Upper lobe of left lung (tissue), 6 donors: ENCODE results near the gene PBX2. TPM values are rescaled to one million over a fixed set of nuclear protein-coding genes. Genes with fewer than 3 reads are reported as not detected.
"Not testable (repeated sequence)": the region's sequence is repeated elsewhere in the genome, so short reads cannot be mapped to it uniquely, and the experiment has no call there.

Source experiments
- ATAC-seq, 2 donors: fragments of 200-7000 bp; cut with Tn5 transposase; one replicate each; pipeline ENCODE4 v1.9.1; 2022; ENCODE audit warnings: mild to moderate bottlenecking in 2 of 2, moderate library complexity in 2 of 2; ENCODE audit not compliant: low FRiP score in 2 of 2
- DNase-seq, 2 donors: peaks; one replicate each; pipeline ENCODE4 v3.0.0-alpha.2; 2019 to 2020
- H3K27ac ChIP-seq, 4 donors: fragments of 200-600 bp; sonication (generic); one replicate each; pipeline ENCODE4 v1.5.1; 2016 to 2019
- H3K27me3 ChIP-seq, 4 donors: fragments of 200-600 bp; sonication (generic); one replicate each; pipeline ENCODE4 v1.5.1; 2017 to 2019
- H3K36me3 ChIP-seq, 4 donors: fragments of 200-600 bp; sonication (generic); one replicate each; pipeline ENCODE4 v1.5.1; 2016 to 2019
- H3K4me1 ChIP-seq, 4 donors: fragments of 200-600 bp; sonication (generic); one replicate each; pipeline ENCODE4 v1.5.1; 2018 to 2019
- H3K4me3 ChIP-seq, 4 donors: fragments of 200-600 bp; sonication (generic); one replicate each; pipeline ENCODE4 v1.5.1; 2017 to 2019; ENCODE audit warnings: mild to moderate bottlenecking in 2 of 4, moderate library complexity in 1 of 4
- H3K9me3 ChIP-seq, 4 donors: fragments of 200-600 bp; sonication (generic); one replicate each; pipeline ENCODE4 v1.5.1; 2018 to 2019
- EP300 ChIP-seq, 4 donors: sonication (generic); formaldehyde crosslinking; IDR thresholded peaks; one replicate each; pipeline ENCODE4 v1.5.1; 2017; ENCODE audit warnings: antibody characterized with exemption in 4 of 4, control low read depth in 2 of 4
- POLR2A ChIP-seq, 4 donors: fragments of 450-650 bp; IDR thresholded peaks; one replicate each; pipeline ENCODE4 v1.5.1; 2016 to 2017; ENCODE audit warnings: antibody characterized with exemption in 4 of 4, mild to moderate bottlenecking in 2 of 4
- POLR2AphosphoS5 ChIP-seq, 2 donors: sonication (generic); formaldehyde crosslinking; IDR thresholded peaks; one replicate each; pipeline ENCODE4 v1.5.1; 2017; ENCODE audit warnings: antibody characterized with exemption in 2 of 2
- WGBS, 2 donors: methylation state at CpG; one replicate each; pipeline ENCODE4 v1.1.5; 2017 to 2018; 5-methylcytosine and 5-hydroxymethylcytosine counted together
- total RNA-seq, 6 donors: library from RNA; depleted of rRNA in 4 of 6; stranded (reverse); fragments of >200 nt in 4 of 6; gene quantifications; one replicate each; pipeline versions ENCODE4 v1.1.0 to v1.2.1, GENCODE V29; 2016 to 2021
- TF ChIP-seq, protein P1 (sequence below), 6 experiments: fragments of 450-650 bp in 4 of 6; fragments of 200-600 bp in 2 of 6; sonication (generic) in 2 of 6; IDR thresholded peaks; one replicate each; pipeline ENCODE4 v1.5.1; 2016 to 2019; ENCODE audit warnings: antibody characterized with exemption in 6 of 6
- donor health status: DM: no; HTN: no; CAD: no; lungs with moderate emphysema.
- donor health status: DM: no; HTN: yes; CAD: no; lungs with severe emphysema.

The PBX2 gene
- total RNA-seq, 6 donors from 2014 or later = 78.6 to 147 (median 93.4) TPM

DNA sequence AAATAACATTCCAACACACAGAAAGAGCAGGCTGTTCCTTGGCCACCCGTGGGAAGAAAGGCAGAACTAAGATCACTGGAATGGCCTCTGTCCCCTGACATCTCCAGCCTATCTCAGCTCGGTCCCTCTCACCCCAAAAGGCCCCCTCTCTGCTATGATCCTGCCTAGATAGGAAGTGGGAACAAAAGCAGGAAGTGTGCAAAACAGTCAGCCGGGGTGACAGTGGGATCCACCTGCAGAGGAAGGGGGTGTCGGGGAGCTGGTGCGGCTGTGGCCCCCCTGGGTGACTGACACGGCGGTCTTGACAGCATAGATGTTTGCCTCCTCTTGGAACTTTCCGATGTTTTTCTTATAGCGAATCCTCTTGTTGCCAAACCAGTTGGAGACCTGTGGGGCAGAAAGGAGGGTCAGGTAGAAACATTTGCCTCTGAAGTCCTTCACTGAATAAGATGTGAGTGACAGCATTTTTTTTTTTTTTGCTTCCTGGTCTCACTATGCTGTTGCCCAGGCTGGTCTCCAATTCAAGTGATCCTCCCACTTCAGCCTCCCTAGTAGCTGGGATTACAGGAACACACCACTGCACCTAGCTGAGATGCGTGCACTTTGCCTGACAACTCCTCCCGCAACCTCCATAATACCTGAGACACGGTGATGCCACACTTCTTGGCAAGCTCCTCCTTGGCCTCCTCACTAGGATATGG lies 2.8 kb downstream of the PBX2 start:
- Histone ChIP-seq H3K27ac (peak overlapping the region; percentile 77 to 98 (median 95)), H3K27me3 (no peaks in the 10 kb centered on the region), H3K4me3 (no peak overlapping the region), H3K36me3 (peaks cover 0 to 31% (median 20%) of the 10 kb centered on the region in 4 donors), H3K4me1 (peaks cover 62 to 74% (median 72%) of the 10 kb centered on the region in 4 donors), H3K9me3 (no peaks in the 10 kb centered on the region)
- 59 to 69% methylated on average over 11 to 12 of the region's 12 CpGs for WGBS, 2 donors
- TF ChIP-seq POLR2A (IDR thresholded peaks at IDR 0.05) = no peak
- TF ChIP-seq, protein P1, sequence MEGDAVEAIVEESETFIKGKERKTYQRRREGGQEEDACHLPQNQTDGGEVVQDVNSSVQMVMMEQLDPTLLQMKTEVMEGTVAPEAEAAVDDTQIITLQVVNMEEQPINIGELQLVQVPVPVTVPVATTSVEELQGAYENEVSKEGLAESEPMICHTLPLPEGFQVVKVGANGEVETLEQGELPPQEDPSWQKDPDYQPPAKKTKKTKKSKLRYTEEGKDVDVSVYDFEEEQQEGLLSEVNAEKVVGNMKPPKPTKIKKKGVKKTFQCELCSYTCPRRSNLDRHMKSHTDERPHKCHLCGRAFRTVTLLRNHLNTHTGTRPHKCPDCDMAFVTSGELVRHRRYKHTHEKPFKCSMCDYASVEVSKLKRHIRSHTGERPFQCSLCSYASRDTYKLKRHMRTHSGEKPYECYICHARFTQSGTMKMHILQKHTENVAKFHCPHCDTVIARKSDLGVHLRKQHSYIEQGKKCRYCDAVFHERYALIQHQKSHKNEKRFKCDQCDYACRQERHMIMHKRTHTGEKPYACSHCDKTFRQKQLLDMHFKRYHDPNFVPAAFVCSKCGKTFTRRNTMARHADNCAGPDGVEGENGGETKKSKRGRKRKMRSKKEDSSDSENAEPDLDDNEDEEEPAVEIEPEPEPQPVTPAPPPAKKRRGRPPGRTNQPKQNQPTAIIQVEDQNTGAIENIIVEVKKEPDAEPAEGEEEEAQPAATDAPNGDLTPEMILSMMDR (IDR thresholded peaks at IDR 0.05) = no peak
- no peak for TF ChIP-seq POLR2AphosphoS5 (IDR thresholded peaks at IDR 0.05)
- no peak for ATAC-seq
- DNase-seq = peak in 1 of 2 donors; percentile 50

DNA sequence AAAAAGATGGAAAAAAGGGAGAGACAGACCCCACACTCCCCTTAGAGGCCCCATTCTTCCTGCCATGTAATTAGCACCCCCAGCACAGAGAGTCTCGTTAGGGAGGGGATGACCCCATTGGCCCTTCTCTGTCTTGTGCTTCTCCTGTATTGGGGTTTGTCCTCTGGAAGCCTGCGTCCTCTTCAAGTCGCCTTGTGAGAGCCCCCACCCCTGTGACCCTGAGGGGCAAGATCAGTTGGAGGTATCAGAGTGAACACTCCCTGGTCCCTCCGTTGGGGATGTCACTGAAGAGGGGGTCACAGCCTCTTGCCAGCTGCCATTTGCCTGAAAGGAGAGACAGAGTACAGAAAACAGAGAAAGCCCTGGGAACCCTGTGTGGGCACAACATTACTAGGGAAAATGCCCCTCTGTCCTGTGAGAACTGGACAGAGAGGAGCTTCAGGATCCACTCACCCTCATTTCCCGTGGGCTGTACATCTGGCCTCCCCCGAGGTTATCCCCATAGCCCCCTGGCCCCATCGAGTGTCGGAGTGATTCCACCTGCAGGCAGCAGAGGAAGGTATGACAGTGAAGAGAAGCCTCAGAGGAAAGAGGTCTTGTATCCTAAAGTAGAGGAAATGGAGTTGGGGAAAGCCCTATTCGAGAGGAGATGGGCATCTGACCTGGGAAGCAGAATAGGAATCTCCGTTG lies 3.7 kb downstream of the PBX2 start:
- H3K4me3 ChIP-seq, H3K9me3 ChIP-seq, ATAC-seq, DNase-seq, H3K27me3 ChIP-seq: not testable (repeated sequence)
- WGBS, 2 donors = 67 to 70% methylated on average over 10 of the region's 10 CpGs
- peaks cover under 1 to 40% (median 25%) of the 10 kb centered on the region in 4 donors for H3K36me3 ChIP-seq
- H3K27ac ChIP-seq = peak overlapping the region; percentile 77 to 98 (median 95)
- H3K4me1 ChIP-seq = peaks cover 55 to 73% (median 67%) of the 10 kb centered on the region in 4 donors

DNA sequence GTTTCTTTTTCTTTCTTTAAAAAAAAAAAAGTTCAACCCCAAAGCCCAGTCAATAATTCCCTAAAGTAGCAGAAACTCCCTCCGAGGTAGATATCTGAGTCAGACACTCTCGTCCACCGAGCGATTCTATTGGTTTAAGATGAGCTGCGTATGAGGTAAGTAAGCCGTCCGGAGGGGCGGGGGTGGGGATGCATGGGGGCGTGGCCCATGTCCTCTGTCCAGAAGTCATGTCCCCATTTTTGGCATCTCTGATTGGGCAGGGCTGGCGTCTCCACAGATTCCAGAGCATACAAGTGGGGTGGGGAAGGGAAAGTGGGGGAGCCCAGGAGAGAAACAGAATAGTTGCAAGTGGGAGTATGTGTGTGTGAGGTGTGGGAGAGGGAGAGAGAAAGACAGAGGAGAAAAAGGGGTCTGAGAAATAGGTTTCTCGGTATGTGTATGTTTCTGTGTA lies 4.3 kb downstream of the PBX2 start:
- ATAC-seq = peak; percentile 81 to 84
- not testable (repeated sequence) for H3K4me3 ChIP-seq, H3K9me3 ChIP-seq, H3K27me3 ChIP-seq
- Histone ChIP-seq H3K36me3 (peaks cover 6 to 46% (median 31%) of the 10 kb centered on the region in 4 donors), H3K27ac (peak overlapping the region; percentile 77 to 98 (median 95)), H3K4me1 (peaks cover 49 to 67% (median 62%) of the 10 kb centered on the region in 4 donors)
- TF ChIP-seq POLR2AphosphoS5 (IDR thresholded peaks at IDR 0.05) = peak in 1 of 2 donors; percentile 26
- TF ChIP-seq POLR2A (IDR thresholded peaks at IDR 0.05) = peak in 1 of 4 donors; percentile 36
- 39 to 48% methylated on average over 11 of the region's 11 CpGs for WGBS, 2 donors
- DNase-seq = peak; percentile 91

DNA sequence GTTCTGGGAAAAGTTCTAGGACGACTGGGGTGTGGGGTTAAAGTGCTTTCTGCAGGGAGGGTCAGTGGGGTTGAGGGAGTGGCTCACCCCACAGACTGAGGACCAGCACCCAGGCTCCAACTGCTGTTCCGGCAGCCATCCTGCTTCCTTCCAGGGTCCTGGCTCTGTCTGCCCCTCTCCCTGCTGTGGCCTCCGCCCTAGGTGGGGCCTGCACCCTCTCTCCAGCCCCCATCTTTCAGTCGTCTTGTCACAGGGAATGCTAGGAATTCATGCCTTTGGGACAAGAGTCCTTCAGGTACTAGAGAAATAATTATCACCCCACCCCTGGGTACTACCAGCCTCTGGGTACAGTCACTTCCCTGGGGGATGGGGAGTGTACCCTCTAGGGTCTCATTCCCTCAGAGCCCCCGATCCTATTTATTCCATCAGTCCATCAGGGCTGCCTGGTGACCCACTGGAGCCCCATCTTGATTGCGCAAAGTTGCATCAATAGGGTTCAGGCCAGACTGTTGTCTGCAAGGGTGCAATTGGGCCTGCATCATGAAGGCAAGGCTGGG lies 5.8 kb downstream of the PBX2 start, which contains the start of gene AGER:
AGER (minus strand) TSS at position 170 of the 557 bp plus-strand sequence; CDS start at position 139, 31 bp downstream.
- no peak for DNase-seq
- H3K4me1 ChIP-seq = peaks cover 56 to 73% (median 65%) of the 10 kb centered on the region in 4 donors
- WGBS, 2 donors = 58 to 61% methylated on average over 5 to 6 of the region's 6 CpGs
- peak in 1 of 2 donors; percentile 1 for ATAC-seq
- peaks cover 7 to 56% (median 36%) of the 10 kb centered on the region in 4 donors for H3K36me3 ChIP-seq
- H3K27me3 ChIP-seq = no peaks in the 10 kb centered on the region
- no peaks in the 10 kb centered on the region for H3K9me3 ChIP-seq
- H3K27ac ChIP-seq = peak within 1 kb of the TSS; percentile 72 to 98 (median 95)
- H3K4me3 ChIP-seq = peak within 1 kb of the TSS in 3 of 4 donors; percentile 7 to 41 (median 20)
- TF ChIP-seq, protein P1 (IDR thresholded peaks at IDR 0.05) = no peak
- TF ChIP-seq EP300 (IDR thresholded peaks at IDR 0.05) = no peak
- peak in 1 of 4 donors; percentile 62 for TF ChIP-seq POLR2A (IDR thresholded peaks at IDR 0.05)
- TF ChIP-seq POLR2AphosphoS5 (IDR thresholded peaks at IDR 0.05) = peak in 1 of 2 donors; percentile 34

DNA sequence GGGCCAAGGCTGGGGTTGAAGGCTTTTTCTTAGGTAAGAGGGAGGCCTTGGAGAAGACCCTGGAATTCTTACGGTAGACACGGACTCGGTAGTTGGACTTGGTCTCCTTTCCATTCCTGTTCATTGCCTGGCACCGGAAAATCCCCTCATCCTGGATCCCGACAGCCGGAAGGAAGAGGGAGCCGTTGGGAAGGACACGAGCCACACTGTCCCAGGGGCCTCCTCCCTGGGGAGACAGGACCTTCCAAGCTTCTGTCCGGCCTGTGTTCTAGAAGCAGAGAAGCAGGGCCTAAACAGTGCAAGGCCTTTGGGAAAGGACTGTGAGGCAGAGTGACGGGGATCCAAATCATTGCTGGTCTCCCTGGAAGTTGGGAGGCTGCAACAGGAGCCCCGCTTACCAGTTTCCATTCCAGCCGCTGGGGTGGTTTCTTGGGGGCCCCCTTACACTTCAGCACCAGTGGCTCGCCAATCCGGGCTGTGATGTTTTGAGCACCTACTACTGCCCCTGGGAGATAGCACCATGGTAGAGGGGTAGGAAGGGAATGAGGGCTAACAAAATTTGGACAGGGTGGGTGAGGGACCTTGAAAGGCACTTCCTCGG lies 6.4 kb downstream of the PBX2 start:
- Histone ChIP-seq H3K27me3 (no peaks in the 10 kb centered on the region), H3K36me3 (peaks cover 7 to 56% (median 36%) of the 10 kb centered on the region in 4 donors), H3K27ac (peak overlapping the region; percentile 72 to 98 (median 95)), H3K4me3 (peak overlapping the region in 3 of 4 donors; percentile 7 to 41 (median 20)), H3K4me1 (peaks cover 53 to 72% (median 64%) of the 10 kb centered on the region in 4 donors), H3K9me3 (no peaks in the 10 kb centered on the region)
- TF ChIP-seq POLR2A (IDR thresholded peaks at IDR 0.05) = no peak
- TF ChIP-seq EP300 (IDR thresholded peaks at IDR 0.05) = no peak
- no peak for TF ChIP-seq POLR2AphosphoS5 (IDR thresholded peaks at IDR 0.05)
- TF ChIP-seq, protein P1 (IDR thresholded peaks at IDR 0.05) = no peak
- DNase-seq (no peak), ATAC-seq (no peak)
- 73 to 80% methylated on average over 12 to 15 of the region's 15 CpGs for WGBS, 2 donors
